GM11168 (cell line): Measurements from ENCODE around the gene LY6G5C.

Experiments
- in situ Hi-C: fragments of 300-500 bp; cut with MboI; formaldehyde crosslinking; loops from one replicate; pipeline ENCODE4 v1.12.0; 2022; ENCODE audit warnings: low sequenced_read_pairs; ENCODE audit not compliant: unreplicated experiment

The LY6G5C gene

GRCh38 chr6:31680226-31681134, at the start of gene LY6G5C:
LY6G5C (minus strand) TSS chr6:31681067; CDS start chr6:31680373, 694 bp downstream.
- in situ Hi-C loops, result loop anchor here (10.0 kb wide), 1 partner anchor 84 kb away; the partner anchor contains the start of gene SAPCD1

GRCh38 chr6:31729979-31730630, 49.2 kb upstream of the LY6G5C start:
- in situ Hi-C loops, result loop anchor here (10.0 kb wide), 1 partner anchor 105 kb away; no protein-coding TSS in a partner anchor

GRCh38 chr6:31729515-31729978, 48.7 kb upstream of the LY6G5C start:
- in situ Hi-C loops, result no loop called here

- in situ Hi-C loops, result no loop called here
These were observed 48.1 kb upstream of the LY6G5C start, which contains the start of gene DDAH2 for GRCh38 chr6:31728767-31729514. DDAH2 (minus strand) TSS chr6:31729299; CDS start chr6:31729161, 138 bp downstream.

- in situ Hi-C loops, result no loop called here
These were observed 47.1 kb upstream of the LY6G5C start for GRCh38 chr6:31727717-31728671.

- in situ Hi-C loops, result no loop called here
These were observed 46.3 kb upstream of the LY6G5C start for GRCh38 chr6:31727034-31727716.

GRCh38 chr6:31725502-31726350, 44.9 kb upstream of the LY6G5C start:
- in situ Hi-C loops, result no loop called here

GRCh38 chr6:31723980-31724691, 43.3 kb upstream of the LY6G5C start:
- in situ Hi-C loops, result no loop called here

GRCh38 chr6:31723245-31723979, 42.5 kb upstream of the LY6G5C start, which contains the start of gene MPIG6B:
MPIG6B (plus strand) TSS chr6:31723373; CDS start chr6:31723384, 11 bp downstream.
- in situ Hi-C loops, result no loop called here

GRCh38 chr6:31722173-31722572, 41.3 kb upstream of the LY6G5C start:
- in situ Hi-C loops, result no loop called here

- in situ Hi-C loops, result no loop called here
These were observed 40.6 kb upstream of the LY6G5C start, which contains the start of gene LY6G6C for GRCh38 chr6:31721351-31722020. LY6G6C (minus strand) TSS chr6:31721746; CDS start chr6:31721679, 67 bp downstream.

GRCh38 chr6:31720196-31720770, 39.4 kb upstream of the LY6G5C start:
- in situ Hi-C loops, result no loop called here

- in situ Hi-C loops, result no loop called here
These were observed 38.1 kb upstream of the LY6G5C start for GRCh38 chr6:31719001-31719400.

- in situ Hi-C loops, result no loop called here
These were observed 37.4 kb upstream of the LY6G5C start for GRCh38 chr6:31718265-31718664.

GRCh38 chr6:31717499-31718222, 36.8 kb upstream of the LY6G5C start:
- in situ Hi-C loops, result no loop called here
